GM18498 (cell line): Measurements from ENCODE around the gene SWI5.

ENCODE experiments used
- ATAC-seq: cut with Tn5 transposase; IDR thresholded peaks from one replicate; pipeline ENCODE4 v1.9.1; 2021; ENCODE audit warnings: mild to moderate bottlenecking, moderate library complexity; ENCODE audit not compliant: unreplicated experiment

Gene SWI5

DNA sequence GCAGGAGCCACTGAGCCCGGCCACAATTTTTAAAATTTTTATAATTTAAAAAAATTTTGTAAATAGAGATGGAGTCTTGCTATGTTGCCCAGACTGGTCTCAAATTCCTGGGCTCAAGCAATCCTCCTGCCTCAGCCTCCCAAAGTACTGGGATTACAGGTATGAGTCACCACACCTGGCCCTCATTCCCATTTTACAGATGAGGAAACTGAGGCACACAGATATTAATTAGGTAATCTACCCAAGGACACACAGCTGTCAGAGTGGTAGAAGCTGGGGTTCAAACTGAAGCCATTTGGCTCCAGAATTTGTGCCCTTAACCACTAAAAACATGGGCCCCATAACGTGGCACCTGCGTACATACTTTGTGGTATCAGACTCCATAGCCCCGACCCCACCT, 38.6 kb downstream of the SWI5 start:
- no peak for ATAC-seq

DNA sequence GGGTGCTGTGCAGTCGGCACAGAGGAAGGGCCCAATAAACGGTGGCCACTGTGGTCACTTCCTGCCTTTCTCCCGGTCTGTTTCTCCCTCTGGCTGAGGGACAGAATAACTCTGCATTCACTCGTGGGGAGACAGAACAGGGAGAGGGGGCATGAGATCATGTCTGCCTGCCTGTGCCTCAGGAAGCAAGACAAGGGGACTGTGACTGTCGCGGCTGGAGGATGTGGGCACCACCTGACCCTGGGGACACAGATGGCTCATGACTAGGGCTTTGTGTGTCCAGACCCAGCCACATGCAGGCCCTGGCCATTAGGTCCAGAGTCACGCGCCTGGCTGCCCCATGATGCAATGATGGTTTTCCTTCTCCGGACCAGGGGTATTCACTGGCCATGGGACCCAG, 40.3 kb downstream of the SWI5 start:
- no peak for ATAC-seq

DNA sequence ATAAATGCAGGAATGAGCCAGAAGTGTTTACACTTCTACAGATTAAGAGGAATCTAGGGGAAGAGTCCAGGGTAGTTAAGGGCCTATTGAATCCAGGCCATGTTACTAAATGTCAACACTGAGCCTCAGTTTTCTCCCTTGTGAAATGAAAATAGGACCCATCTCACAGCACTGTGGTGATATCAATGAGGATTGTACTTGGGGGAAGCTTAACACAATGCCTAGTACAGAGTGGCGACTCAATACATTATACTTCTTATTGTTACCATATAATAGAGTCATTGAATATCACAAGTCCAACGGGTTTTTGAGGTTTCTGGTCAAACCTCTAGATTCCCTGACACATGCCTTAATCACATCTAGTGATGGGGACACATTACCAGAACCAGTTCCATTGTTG, 41.6 kb downstream of the SWI5 start:
- ATAC-seq, result no peak

DNA sequence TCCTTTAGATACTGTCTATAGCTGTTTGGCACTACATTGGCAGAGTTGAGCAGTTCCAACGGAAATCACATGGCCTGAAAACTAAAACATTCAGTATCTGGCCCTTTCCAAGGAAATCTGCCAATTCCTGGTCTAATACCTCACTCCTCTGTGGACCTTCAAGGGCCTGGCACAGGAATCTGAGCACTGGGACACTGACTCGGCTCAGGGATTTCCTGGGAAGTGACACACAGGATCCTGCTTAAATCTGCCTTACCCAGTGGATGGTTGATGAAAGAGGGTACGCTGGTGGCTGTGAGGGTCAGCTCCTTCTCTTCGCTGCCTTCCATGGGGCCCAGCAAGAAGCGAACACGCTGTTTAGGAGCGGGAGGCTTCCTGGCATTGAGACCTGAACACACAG, 45.3 kb downstream of the SWI5 start:
- no peak for ATAC-seq

DNA sequence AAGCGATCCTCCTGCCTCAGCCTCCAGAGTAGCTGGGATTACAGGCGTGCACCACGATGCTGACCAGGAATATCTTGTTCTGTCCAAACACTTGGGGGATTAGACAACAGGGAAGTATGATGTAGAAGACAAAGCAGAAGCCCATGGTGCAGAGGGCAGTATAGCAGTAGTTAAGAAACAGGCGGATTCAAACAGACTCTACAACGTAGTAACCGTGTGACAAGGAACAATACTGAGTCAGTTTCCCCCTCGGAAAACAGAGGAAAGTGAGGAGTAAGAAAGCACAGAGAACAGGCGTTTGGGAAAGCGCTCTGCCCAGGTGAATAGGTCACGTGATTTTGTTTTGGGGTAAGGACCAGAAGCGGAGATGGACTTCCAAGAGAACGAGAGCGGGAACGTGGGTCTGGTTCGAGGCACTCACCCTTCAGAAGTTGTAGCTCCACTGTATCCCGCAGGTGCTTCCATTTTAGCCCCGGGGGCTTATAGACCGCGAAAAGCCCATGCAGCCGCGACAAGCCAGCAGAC, 45.9 kb downstream of the SWI5 start:
- ATAC-seq, result peak; percentile 12

DNA sequence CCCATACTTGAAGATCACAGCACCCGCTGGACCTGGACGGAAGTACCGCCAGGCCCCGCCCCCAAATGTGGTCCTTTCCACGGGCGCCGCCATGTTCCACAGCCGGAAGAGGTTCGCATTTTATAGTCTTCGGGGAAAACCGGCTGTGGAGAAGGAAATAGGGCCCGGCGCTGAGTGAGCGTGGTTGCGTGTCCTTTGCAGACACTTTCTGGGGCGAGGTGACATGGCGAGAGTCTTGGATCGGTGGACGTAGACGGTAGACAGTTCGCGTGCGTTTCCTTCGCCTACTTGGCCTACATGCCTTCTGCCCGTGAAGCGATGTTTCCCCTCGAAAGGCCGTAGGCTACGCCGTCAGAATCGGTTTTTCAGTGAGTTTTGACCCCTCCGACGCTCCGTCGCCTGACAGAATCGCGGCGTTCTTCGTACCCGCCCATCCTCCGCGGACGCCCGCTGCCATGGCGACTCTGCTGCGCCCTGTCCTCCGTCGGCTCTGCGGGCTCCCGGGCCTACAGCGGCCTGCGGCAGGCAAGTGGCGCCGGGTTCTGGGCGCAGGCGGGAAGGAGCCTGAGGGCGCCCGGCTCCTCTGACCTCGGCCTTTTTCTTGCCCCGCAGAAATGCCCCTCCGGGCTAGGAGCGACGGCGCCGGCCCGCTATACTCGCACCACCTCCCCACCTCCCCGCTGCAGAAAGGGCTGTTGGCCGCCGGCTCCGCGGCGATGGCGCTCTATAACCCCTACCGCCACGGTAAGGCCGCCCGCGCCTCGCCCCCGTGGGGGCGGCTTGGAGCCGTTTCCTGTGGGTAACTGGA, 46.5 kb downstream of the SWI5 start, which contains the start of the genes COQ4 and TRUB2:
COQ4 (plus strand) TSS at position 436 of the 808 bp plus-strand sequence; CDS start at position 456, 20 bp downstream.
TRUB2 (minus strand) TSS at position 44 of the 808 bp plus-strand sequence; CDS start at position 5, 39 bp downstream.
- peak; percentile 83 for ATAC-seq

DNA sequence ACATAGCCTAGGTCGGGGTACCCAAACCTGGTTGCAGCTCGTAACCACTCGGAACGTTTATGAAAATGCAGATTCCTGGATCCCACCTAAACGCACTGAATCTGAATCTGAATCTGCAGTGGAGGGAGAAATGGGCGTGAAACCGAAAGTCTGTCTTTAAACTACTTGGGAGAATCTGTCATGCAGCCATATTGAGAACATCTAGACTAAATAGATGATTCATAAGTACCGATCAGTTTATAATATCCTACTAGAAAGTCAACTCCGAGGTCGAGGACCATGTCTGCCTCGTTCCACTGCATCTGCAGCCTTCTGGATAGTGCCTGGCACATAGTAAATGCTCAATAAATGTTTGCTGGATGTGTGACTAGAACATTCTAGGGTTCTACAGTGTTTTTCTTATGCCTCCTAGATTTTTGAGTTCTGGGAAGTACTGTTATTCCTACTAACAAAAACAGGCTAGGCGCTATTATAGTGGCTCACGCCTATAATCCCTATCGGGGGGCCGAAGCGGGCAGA, 47.2 kb downstream of the SWI5 start:
- no peak for ATAC-seq

DNA sequence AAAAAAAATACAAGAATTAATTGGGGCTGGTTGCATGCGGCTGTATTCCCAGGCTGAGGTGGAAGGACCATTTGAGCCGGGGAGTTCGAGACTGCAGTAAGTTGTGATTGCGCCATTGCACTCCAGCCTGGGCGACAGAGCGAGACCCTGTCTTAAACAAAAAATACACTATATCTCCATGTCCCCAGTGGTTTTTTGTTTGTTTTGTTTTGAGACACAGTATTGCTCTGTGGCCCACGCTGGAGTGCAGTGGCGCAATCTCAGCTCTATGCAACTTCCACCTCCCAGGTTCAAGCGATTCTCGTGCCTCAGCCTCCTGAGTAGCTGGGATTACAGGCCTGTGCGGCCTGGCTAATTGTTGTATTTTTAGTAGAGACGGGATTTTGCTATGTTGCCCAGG, 47.7 kb downstream of the SWI5 start:
- ATAC-seq, result no peak

DNA sequence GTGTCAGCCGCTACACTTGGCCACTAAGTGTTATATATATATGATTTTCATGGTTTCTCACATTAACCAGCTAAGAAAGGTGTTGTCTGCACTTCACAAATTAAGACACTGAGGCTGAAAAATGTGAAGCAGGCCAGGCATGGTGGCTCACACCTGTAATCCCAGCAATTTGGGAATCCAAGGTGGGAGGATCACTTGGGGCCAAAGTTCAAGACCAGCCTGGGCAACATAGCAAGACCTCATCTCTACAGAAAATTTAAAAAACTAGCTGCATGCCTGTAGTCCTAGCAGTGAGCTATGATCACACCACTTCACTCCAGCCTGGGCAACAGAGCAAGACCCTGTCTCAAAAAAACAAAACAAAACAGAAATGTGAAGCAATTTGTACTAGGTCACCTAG, 48.3 kb downstream of the SWI5 start:
- ATAC-seq, result no peak

DNA sequence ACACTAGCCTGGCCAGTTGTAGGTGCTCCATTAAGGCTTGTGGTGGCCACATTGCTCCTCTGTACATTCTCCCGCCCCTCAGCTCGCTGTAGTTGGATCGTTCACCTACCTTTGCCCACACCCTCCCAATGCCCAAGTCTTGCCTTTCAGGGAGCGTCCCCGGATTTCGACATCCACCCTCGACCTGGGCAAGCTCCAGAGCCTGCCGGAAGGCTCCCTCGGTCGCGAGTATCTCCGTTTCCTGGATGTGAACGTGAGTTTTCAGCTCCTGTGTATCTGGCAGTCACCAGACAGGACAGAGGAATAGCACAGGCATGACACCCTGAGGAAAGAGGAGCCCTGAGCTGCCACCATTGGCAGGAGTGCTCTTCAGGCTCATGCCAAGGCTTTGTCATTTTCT, 49.6 kb downstream of the SWI5 start:
- no peak for ATAC-seq

DNA sequence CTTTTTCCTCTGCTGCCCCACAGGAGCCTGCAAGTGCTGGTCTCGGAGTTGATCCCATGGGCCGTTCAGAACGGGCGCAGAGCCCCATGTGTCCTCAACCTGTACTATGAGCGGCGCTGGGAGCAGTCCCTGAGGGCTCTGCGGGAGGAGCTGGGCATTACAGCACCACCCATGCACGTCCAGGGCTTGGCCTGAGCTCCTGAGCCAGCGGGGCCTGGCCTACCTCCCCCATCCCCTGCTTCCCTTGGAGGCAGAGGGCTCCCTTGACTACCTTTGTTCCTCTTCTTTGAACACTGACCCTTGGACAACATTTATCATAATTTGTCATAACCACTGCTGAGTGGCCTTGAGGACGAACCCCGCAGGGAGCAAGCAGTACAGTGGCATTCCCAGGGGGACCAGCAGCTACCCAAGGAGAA, 57.4 kb downstream of the SWI5 start:
- ATAC-seq, result no peak

DNA sequence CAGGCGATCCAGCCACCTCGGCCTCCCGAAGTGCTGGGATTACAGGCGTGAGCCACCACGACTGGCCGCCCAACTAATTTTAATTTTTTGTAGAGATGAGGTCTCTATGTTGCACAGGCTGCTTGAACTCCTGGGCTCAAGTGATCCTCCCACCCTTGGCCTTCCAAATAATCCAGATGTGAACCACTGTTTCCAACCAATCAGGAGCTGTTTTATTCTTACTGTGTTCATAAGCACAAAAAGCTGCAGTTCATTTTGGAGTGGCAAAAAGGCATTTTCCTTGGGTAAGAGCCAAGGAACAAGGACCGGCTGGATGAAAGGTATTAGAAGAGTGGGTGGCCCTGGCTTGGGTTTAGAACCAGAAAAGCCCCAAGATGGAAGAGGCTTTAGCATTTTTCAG, 59.1 kb downstream of the SWI5 start:
- no peak for ATAC-seq

DNA sequence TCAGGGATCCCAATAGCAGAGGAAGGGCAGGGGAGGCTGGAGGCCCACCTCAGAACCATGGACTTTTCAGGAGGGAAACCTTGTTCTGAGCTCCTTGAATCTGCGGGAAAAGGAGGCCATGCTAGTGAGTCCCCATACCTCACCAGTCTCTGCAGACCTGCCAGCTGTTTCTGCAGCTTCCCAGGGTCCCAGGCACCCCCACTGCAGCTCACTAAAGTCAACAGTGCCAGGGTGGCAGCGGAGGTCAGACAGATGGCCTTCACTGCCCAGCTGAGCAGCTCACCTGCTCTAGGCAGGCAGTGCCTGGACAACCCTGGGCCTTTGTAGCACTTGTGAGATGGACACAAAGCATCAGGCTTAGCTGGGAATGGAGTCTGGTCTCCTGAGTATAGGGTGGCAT, 59.8 kb downstream of the SWI5 start:
- no peak for ATAC-seq

DNA sequence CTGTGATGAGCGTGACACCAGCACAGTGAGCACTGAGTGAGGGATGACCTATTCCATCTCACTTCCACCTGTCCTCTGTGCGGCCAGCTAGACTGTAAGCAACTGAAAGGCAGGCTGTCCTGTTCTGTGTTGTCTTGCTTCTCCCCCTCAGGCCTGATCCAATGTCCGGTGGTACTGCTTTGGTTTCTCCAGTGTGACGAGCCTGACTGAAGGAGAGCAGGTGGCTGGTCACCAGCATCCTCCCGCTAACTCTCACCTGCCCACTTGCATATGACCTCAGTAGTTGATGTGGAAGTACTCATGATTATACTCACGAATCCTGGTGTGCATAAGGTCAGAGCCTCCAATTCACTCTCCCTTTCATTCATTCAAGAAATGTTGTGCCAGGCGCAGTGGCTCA, 61.9 kb downstream of the SWI5 start:
- ATAC-seq, result no peak
